ENCODE data around the gene SFXN5. TPM values are rescaled to one million over a fixed set of nuclear protein-coding genes. Genes with fewer than 3 reads are reported as not detected.

SFXN5 gene
- total and polyA plus RNA-seq, 3 donors from 2014 or later, result 24.0 to 32.2 (median 25.4) TPM

- DNase-seq, result no peak
- Histone ChIP-seq H3K4me1 (no peaks in the 10 kb centered on the region), H3K4me3 (no peak overlapping the region), H3K9me3 (no peaks in the 10 kb centered on the region), H3K36me3 (ENCODE audit: low read depth, missing control alignments) (no peaks in the 10 kb centered on the region), H3K27ac (no peak overlapping the region), H3K27me3 (no peaks in the 10 kb centered on the region)
- no peak for TF ChIP-seq POLR2A (IDR thresholded peaks at IDR 0.05)
- no peak for TF ChIP-seq CTCF (IDR thresholded peaks at IDR 0.05)
- 85 to 92% methylated on average over 8 of the region's 8 CpGs for WGBS, 2 donors
- intact Hi-C loops (cut with DNase I; ENCODE audit: low total_unique reads), result no loop called here
These were observed 119.2 kb downstream of the SFXN5 start for GRCh38 chr2:72952110-72952823.

DNA sequence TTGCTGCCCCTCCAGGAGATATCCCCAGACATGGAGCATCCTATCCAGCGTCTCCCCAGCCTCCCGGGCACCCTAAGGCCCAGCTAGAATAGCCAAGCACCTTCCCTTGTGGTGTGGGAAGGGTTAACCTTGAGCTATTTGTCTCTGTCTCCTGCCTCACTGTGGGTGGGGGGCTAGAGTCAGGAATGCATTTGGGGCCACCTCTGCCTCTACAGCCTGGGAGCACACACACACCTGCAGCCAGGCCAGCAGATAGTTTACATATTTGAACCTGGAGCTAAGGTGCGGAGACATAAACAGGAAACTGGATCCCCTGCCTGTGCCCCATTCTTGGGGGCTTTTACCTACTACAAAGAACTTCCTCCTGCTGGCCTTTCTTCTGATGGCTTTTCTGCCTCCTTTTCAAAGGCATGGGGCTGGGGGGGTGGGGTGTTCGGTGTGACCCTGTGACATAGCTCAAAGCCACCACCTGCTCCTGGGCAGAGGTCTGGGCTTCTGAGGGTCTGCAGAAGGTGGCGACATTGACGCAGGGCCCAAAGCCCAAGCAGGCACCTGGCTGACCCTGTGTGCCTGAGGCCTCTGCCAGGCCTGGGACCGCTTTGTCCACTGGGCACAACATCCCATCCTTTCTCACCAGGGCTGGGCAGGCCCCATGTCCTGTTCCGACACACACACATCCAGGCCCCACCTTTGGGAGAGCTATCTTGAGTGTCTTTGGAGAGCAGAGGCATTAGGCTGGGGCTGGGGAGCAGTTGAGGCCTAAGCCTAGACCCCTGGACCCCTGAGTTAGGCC lies 120.0 kb downstream of the SFXN5 start:
- Histone ChIP-seq H3K4me1 (no peaks in the 10 kb centered on the region), H3K27ac (no peak overlapping the region), H3K4me3 (no peak overlapping the region), H3K9me3 (no peaks in the 10 kb centered on the region), H3K27me3 (no peaks in the 10 kb centered on the region), H3K36me3 (ENCODE audit: low read depth, missing control alignments) (no peaks in the 10 kb centered on the region)
- intact Hi-C loops (cut with DNase I; ENCODE audit: low total_unique reads), result no loop called here
- DNase-seq, result no peak
- WGBS, 2 donors, result 89 to 96% methylated on average over 7 to 8 of the region's 8 CpGs
- TF ChIP-seq CTCF (IDR thresholded peaks at IDR 0.05) (no peak), POLR2A (IDR thresholded peaks at IDR 0.05) (no peak)

- intact Hi-C loops (cut with DNase I; ENCODE audit: low total_unique reads), result no loop called here
- Histone ChIP-seq H3K36me3 (ENCODE audit: low read depth, missing control alignments) (no peaks in the 10 kb centered on the region), H3K4me1 (no peaks in the 10 kb centered on the region), H3K27ac (no peak overlapping the region), H3K27me3 (no peaks in the 10 kb centered on the region), H3K4me3 (no peak overlapping the region), H3K9me3 (no peaks in the 10 kb centered on the region)
- DNase-seq, result no peak
- 88 to 90% methylated on average over 3 to 13 of the region's 13 CpGs for whole genome bisulfite sequencing, 2 donors
- TF ChIP-seq POLR2A (IDR thresholded peaks at IDR 0.05) (no peak), CTCF (IDR thresholded peaks at IDR 0.05) (no peak)
These were observed 120.8 kb downstream of the SFXN5 start for GRCh38 chr2:72950558-72951255.

GRCh38 chr2:72949642-72950041 lies 121.9 kb downstream of the SFXN5 start:
- Histone ChIP-seq H3K27me3 (no peaks in the 10 kb centered on the region), H3K27ac (no peak overlapping the region), H3K4me1 (no peaks in the 10 kb centered on the region), H3K9me3 (no peaks in the 10 kb centered on the region), H3K36me3 (ENCODE audit: low read depth, missing control alignments) (no peaks in the 10 kb centered on the region), H3K4me3 (no peak overlapping the region)
- no peak for DNase-seq
- no peak for TF ChIP-seq POLR2A (IDR thresholded peaks at IDR 0.05)
- TF ChIP-seq CTCF (IDR thresholded peaks at IDR 0.05), result no peak
- intact Hi-C loops (cut with DNase I; ENCODE audit: low total_unique reads), result no loop called here
- WGBS, 2 donors, result 90 to 91% methylated on average over 4 of the region's 4 CpGs

Measured in testis (tissue), 3 donors.